ENCODE data around the gene RAB9A.
A peak's percentile ranks its signal among the peaks of the same experiment; 100 is the strongest.
"Not testable (repeated sequence)": the region's sequence is repeated elsewhere in the genome, so short reads cannot be mapped to it uniquely, and the experiment has no call there.

Gene RAB9A

DNA sequence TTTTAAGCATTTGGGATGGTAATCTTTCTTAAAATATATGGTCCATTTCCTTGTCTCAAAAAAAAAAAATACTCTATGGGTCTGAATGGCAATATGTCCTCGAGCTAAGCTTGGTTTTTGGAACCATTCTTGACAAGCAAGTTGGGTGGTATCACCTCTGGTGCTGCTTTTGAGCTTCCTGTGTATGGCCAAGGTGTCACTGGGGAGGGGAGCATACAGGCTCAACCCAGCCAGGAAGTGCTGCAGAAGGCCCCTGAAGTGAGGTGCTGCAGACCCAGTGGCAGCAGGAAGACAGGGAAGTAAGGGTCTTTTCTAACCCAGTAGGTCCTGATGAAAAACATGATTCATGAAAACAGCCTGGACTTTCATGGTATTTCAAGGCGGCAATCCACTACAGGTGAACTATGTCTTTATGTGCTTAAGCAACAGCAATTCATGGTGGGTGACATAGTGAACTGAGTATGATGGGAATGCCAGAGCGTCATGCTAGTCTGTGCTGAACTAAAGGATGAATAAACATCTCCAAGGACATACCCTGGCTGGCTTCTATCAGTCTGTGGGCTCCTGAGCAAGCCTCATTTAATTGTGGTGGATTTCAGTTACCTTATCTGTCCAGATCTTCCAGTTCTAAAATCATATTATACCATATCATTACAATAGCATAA lies 30.4 kb downstream of the RAB9A start:
- Histone ChIP-seq H3K4me3 (ENCODE audit: low read depth, low read length) (no peak overlapping the region), H3K36me3 (replicated peaks) (peaks cover 10% of the 10 kb centered on the region), H3K27ac (no peak overlapping the region), H3K27me3 (replicated peaks) (no peaks in the 10 kb centered on the region)
- DNase-seq: peak; percentile 21
- TF ChIP-seq, protein P1, sequence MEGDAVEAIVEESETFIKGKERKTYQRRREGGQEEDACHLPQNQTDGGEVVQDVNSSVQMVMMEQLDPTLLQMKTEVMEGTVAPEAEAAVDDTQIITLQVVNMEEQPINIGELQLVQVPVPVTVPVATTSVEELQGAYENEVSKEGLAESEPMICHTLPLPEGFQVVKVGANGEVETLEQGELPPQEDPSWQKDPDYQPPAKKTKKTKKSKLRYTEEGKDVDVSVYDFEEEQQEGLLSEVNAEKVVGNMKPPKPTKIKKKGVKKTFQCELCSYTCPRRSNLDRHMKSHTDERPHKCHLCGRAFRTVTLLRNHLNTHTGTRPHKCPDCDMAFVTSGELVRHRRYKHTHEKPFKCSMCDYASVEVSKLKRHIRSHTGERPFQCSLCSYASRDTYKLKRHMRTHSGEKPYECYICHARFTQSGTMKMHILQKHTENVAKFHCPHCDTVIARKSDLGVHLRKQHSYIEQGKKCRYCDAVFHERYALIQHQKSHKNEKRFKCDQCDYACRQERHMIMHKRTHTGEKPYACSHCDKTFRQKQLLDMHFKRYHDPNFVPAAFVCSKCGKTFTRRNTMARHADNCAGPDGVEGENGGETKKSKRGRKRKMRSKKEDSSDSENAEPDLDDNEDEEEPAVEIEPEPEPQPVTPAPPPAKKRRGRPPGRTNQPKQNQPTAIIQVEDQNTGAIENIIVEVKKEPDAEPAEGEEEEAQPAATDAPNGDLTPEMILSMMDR (IDR thresholded peaks at IDR 0.05; ENCODE audit: low read depth, low read length, missing control alignments): no peak
- in situ Hi-C loops (cut with HindIII; ENCODE audit: low pct_ligation_motif_present, low sequenced_read_pairs): no loop called here

DNA sequence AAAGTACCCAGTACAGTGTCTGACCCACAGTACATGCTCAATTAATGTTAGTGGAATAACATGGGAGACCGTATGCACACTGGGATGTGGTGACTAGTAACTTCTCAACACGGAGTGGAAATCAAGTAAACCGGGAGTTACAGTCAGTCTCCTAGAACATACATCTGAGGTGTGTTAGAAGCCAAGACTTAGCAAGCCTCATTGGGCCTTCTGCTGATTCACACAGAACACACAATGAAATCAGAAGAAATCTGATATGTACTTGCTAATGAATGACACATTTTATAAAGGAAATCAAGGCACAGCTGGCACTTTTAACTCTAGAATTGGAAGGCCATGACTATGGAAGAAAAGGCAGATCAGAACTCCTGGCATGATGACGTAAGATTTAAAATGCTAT lies 32.4 kb downstream of the RAB9A start:
- Histone ChIP-seq H3K36me3 (replicated peaks) (peaks cover 8% of the 10 kb centered on the region), H3K27ac (no peak overlapping the region), H3K4me3 (ENCODE audit: low read depth, low read length) (no peak overlapping the region), H3K27me3 (replicated peaks) (no peaks in the 10 kb centered on the region)
- TF ChIP-seq, protein P1 (IDR thresholded peaks at IDR 0.05; ENCODE audit: low read depth, low read length, missing control alignments): no peak
- in situ Hi-C loops (cut with HindIII; ENCODE audit: low pct_ligation_motif_present, low sequenced_read_pairs): no loop called here
- no peak for DNase-seq

DNA sequence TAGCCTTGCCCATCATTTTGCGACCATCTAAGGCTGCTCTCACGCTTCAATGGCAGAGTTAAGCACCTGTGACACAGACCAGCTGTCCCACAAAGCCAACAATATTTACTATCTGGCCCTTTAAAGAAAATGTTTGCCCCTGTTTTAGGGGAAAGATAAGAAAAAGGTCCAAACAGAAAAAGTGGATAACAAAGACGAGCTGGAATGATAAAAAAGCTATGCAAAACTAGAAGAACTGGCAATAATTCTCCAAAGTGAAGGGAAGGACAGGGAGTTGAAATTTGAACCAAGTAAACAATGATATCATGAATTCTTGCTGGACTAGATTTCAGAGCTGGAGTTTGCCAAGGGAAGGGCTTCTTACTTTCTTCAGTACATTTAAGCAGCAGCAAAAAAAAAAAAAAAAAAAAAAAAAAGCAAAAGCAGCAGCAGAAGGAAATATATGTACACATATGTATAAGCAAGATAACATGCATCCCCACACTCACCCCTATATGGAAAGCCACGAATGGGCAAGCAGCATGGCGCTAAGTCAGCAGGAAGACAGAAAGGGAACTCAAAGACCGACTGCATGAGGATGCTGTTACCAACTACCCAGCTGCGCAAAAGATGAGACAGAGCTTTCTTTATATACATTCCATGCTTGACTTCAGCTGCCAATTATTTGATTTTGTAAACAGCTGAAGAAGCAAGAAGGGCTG lies 33.0 kb downstream of the RAB9A start:
- no peaks in the 10 kb centered on the region for H3K27me3 ChIP-seq (replicated peaks)
- no peak overlapping the region for H3K27ac ChIP-seq
- H3K4me3 ChIP-seq (ENCODE audit: low read depth, low read length): no peak overlapping the region
- DNase-seq: peak; percentile 25
- peaks cover 8% of the 10 kb centered on the region for H3K36me3 ChIP-seq (replicated peaks)
- in situ Hi-C loops (cut with HindIII; ENCODE audit: low pct_ligation_motif_present, low sequenced_read_pairs): no loop called here
- TF ChIP-seq, protein P1 (IDR thresholded peaks at IDR 0.05; ENCODE audit: low read depth, low read length, missing control alignments): no peak

DNA sequence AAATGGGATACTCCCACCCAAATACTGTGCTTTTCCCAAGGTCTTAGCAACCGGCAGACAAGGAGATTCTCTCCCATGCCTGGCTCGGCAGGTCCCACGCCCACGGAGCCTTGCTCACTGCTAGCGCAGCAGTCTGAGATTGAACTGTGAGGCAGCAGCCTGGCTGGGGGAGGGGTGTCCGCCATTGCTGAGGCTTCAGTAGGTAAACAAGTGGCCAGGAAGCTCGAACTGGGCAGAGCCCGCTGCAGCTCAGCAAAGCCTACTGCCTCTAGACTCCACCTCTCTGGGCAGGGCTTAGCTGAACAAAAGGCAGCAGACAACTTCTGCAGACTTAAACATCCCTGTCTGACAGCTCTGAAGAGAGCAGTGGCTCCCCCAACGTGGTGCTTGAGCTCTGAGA lies 36.0 kb downstream of the RAB9A start:
- H3K4me3 ChIP-seq (ENCODE audit: low read depth, low read length); H3K27me3 ChIP-seq (replicated peaks); H3K36me3 ChIP-seq (replicated peaks); H3K27ac ChIP-seq; in situ Hi-C loops (cut with HindIII; ENCODE audit: low pct_ligation_motif_present, low sequenced_read_pairs): not testable (repeated sequence)
- DNase-seq: peak; percentile 10

DNA sequence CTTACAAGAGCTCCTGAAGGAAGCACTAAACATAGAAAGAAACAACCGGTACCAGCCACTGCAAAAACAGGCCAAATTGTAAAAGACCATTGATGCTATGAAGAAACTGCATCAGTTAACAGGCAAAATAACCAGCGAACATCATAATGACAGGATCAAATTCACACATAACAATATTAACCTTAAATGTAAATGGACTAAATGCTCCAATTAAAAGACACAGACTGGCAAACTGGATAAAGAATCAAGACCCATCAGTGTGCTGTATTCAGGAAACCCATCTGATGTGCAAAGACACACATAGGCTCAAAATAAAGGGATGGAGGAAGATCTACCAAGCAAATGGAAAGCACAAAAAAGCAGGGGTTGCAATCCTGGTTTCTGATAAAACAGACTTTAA lies 37.7 kb downstream of the RAB9A start:
- H3K27me3 ChIP-seq (replicated peaks); H3K4me3 ChIP-seq (ENCODE audit: low read depth, low read length); DNase-seq; H3K36me3 ChIP-seq (replicated peaks); H3K27ac ChIP-seq; in situ Hi-C loops (cut with HindIII; ENCODE audit: low pct_ligation_motif_present, low sequenced_read_pairs): not testable (repeated sequence)

DNA sequence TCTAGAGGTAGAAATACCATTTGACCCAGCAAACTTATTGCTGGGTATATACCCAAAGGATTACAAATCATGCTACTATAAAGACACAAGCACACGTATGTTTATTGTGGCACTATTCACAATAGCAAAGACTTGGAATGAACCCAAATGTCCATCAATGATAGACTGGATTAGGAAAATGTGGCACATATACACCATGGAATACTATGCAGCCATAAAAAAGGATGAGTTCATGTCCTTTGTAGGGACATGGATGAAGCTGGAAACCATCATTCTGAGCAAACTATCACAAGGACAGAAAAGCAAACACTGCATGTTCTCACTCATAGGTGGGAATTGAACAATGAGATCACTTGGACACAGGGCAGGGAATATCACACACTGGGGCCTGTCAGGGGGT lies 41.6 kb downstream of the RAB9A start:
- DNase-seq; in situ Hi-C loops (cut with HindIII; ENCODE audit: low pct_ligation_motif_present, low sequenced_read_pairs); H3K4me3 ChIP-seq (ENCODE audit: low read depth, low read length); H3K27ac ChIP-seq; H3K36me3 ChIP-seq (replicated peaks); H3K27me3 ChIP-seq (replicated peaks): not testable (repeated sequence)

DNA sequence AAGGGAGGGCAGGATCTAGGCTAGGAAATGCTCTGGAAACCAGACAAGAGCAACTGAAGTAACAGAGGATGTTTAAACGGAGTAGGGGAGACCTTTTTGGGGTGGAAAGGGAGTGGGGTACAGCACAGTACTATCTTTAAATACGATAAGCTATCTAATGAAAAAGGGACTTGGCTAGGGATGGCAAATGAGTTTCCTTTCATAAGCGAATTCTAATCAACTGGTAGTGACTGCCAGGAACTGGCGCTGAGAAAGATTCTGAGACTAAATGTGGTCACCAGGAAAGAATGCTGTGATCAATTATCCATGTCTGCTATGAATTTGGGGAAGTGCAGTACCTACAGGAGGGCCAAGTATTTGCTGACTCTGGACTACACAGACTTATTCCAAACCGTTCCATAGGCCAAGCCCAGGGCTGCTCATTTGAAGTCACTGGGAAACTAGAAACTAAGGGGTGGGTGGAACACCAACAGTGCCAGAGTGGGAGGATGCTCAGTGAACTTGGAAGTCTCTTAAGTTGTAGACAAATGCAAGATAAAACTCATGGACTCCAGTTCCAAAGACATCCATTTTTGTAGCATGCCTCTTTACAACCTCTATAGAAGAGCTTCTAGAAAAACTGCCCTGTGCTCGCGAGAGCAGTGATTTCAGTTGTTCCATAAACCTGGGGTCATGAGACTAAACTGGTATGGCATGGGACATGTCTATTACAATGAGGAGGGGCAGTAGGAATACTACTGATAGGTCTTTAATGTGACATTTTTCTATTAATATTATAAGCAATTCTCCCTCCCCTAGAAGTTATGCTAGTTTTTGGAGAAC lies 43.5 kb downstream of the RAB9A start:
- in situ Hi-C loops (cut with HindIII; ENCODE audit: low pct_ligation_motif_present, low sequenced_read_pairs): no loop called here
- H3K4me3 ChIP-seq (ENCODE audit: low read depth, low read length): no peak overlapping the region
- no peak for DNase-seq
- TF ChIP-seq, protein P1 (IDR thresholded peaks at IDR 0.05; ENCODE audit: low read depth, low read length, missing control alignments): no peak
- no peaks in the 10 kb centered on the region for H3K27me3 ChIP-seq (replicated peaks)
- no peak overlapping the region for H3K27ac ChIP-seq
- H3K36me3 ChIP-seq (replicated peaks): no peaks in the 10 kb centered on the region

Data from brain microvascular endothelial cell (primary cell).